Measurements from ENCODE around the gene TMEM63C.

The TMEM63C gene

DNA sequence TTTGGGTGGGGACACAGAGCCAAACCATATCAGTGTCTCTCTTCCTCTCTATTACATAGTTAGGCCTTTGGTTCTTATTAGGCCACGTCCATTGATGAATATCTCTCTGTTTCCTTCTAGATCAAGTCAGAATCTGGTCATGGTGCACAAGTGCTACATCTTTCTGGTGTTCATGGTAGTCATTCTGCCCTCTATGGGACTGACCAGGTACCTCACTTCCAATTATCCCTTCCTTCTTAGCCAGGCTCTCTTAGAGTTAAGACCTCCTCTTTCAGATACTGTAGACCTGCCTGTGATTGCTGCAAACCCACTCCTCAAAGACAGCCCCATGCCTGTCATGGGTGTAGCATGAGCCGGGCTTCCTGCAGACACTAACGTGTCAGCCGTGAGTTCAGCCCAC is 64.2 kb downstream of the TMEM63C start:
- no peak overlapping the region for H3K27ac ChIP-seq
- no peak for TF ChIP-seq ZFX (IDR thresholded peaks at IDR 0.05)
- TF ChIP-seq, protein P1, sequence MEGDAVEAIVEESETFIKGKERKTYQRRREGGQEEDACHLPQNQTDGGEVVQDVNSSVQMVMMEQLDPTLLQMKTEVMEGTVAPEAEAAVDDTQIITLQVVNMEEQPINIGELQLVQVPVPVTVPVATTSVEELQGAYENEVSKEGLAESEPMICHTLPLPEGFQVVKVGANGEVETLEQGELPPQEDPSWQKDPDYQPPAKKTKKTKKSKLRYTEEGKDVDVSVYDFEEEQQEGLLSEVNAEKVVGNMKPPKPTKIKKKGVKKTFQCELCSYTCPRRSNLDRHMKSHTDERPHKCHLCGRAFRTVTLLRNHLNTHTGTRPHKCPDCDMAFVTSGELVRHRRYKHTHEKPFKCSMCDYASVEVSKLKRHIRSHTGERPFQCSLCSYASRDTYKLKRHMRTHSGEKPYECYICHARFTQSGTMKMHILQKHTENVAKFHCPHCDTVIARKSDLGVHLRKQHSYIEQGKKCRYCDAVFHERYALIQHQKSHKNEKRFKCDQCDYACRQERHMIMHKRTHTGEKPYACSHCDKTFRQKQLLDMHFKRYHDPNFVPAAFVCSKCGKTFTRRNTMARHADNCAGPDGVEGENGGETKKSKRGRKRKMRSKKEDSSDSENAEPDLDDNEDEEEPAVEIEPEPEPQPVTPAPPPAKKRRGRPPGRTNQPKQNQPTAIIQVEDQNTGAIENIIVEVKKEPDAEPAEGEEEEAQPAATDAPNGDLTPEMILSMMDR (conservative IDR thresholded peaks at IDR 0.05), result no peak

GRCh38 chr14:77246784-77247183 is 65.2 kb downstream of the TMEM63C start:
- no peak overlapping the region for H3K27ac ChIP-seq
- TF ChIP-seq, protein P1 (conservative IDR thresholded peaks at IDR 0.05), result no peak
- no peak for TF ChIP-seq ZFX (IDR thresholded peaks at IDR 0.05)

DNA sequence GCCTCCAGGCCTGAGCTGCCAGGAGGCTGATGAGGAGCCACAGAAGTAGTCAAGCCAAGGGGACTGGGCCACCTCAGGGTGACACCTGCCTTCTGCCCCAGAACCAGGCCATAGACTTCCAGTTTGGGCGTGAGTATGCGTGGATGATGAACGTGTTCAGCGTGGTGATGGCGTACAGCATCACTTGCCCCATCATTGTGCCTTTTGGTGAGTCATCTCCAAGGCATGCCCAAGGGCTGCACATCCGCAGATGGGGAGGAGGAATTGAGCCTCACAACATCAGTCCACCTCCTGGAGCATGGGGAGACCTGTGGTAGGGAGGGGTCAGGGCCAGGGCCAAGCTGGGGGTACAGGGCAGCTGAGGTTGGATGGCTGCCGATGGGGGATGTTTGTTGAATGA is 67.1 kb downstream of the TMEM63C start:
- no peak overlapping the region for H3K27ac ChIP-seq
- TF ChIP-seq ZFX (IDR thresholded peaks at IDR 0.05), result no peak
- TF ChIP-seq, protein P1 (conservative IDR thresholded peaks at IDR 0.05), result no peak

- no peak for TF ChIP-seq ZFX (IDR thresholded peaks at IDR 0.05)
- TF ChIP-seq, protein P1 (conservative IDR thresholded peaks at IDR 0.05), result no peak
- no peak overlapping the region for H3K27ac ChIP-seq
These were observed 67.7 kb downstream of the TMEM63C start for GRCh38 chr14:77249286-77249685.

DNA sequence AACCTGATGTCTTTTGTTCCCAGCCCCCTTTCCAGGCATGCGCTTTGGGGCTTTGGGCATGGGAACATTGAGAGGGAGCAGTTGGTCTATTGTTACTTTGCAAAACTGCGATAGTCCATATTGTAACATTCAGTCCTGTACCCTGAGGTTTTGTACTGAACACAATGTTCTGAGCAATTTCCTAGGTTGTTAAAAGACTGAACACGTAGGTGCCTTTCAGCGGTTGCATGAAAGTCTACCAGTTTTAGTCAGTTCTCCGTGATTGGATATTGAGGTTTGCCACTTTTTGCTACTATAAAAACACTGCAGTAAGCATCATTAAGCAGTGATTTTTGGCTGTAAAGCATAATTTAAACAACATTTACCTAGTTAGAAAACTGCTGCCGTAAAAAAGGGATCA is 69.3 kb downstream of the TMEM63C start:
- no peak overlapping the region for H3K27ac ChIP-seq
- no peak for TF ChIP-seq ZFX (IDR thresholded peaks at IDR 0.05)
- TF ChIP-seq, protein P1 (conservative IDR thresholded peaks at IDR 0.05), result no peak

DNA sequence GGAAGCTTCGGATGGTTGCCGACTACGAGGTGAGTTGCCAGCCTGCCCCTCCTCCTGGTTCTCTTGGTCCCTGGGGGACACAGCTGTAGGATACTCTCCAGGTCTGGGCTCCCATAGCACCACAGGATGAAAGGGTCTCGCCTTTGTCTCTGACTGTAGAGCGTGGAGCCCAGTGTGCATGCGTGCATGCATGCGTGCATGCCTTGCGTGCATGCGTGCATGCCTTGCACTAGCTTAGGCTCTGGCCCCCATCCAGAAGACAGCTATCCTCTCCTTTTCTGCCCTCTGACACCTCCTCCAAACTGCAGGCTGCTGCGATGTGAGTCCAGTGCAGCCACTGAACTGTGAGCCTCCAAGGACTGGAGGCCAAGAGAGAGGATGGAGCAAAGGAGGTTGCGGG is 70.3 kb downstream of the TMEM63C start:
- H3K27ac ChIP-seq, result no peak overlapping the region
- TF ChIP-seq, protein P1 (conservative IDR thresholded peaks at IDR 0.05), result no peak
- no peak for TF ChIP-seq ZFX (IDR thresholded peaks at IDR 0.05)

GRCh38 chr14:77253333-77254190 is 72.0 kb downstream of the TMEM63C start:
- TF ChIP-seq, protein P1 (conservative IDR thresholded peaks at IDR 0.05), result no peak
- no peak for TF ChIP-seq ZFX (IDR thresholded peaks at IDR 0.05)

More at GRCh38 chr14:77253333-77254190, 72.0 kb downstream of the TMEM63C start:
- H3K27ac ChIP-seq, result no peak overlapping the region
